ENCODE data around the gene VAV2.

The VAV2 gene

GRCh38 chr9:133991964-133992779 is at the start of gene VAV2:
TSS of gene VAV2 (minus strand) at chr9:133992324. CDS start at chr9:133992278, 46 bp downstream.
- DNase-seq, result peak; percentile 76

DNA sequence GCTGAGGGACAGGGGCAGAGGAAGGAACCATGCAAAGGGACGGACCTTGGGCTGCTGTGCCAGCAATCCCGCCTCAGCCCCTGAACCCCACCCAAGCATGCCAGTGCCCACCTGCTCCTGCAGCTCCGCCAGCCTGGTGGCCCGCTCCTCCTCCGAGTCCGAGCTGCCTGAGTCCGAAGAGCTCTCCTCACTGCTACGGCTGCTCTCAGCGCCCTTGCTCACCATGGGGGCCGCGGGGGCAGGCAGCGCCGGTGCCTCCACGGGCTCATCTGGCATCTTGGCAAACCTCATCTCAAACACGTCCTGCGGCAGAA is 49.5 kb upstream of the VAV2 start:
- DNase-seq, result no peak

DNA sequence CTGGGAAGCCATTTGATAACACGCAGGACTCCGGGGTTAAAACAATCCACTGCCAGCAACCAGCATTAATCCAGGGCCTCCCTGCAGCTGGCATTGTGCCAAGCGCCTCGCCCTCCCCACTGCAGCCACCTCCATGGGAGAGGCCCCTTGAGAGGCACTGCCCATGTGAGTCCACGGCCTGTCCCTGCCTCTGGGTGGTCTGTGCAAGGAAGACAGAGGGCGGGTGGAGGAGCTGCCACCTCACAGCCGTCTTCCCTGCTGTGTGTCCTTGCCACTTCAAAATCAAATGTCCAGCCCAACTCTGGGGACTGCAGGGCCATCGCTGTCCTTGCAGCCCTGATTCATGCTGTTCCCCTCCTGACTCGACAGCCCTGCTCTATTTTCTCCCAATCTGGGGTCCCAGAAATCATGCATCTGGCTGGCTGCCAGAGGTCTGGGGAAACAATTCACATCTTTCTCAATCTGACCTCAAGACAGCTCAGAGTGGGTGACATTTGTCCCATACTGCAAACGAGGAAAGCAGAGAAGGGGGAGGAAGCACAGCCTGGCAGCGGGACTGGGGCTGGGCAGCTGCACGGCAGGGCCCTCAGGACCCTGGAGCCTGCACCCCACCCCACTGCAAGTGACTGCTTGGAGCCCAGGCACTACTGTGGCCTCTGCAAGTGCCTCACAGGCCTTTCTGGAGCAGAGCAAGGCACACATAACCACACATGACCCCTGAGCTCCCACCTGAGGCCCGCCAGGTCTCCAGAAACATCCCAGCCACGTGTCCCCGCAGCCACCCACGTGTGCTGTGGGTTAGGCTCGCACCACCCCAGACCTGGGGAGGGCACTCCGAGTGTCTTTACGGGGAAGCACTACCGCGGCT is 48.9 kb upstream of the VAV2 start:
- no peak for DNase-seq

DNA sequence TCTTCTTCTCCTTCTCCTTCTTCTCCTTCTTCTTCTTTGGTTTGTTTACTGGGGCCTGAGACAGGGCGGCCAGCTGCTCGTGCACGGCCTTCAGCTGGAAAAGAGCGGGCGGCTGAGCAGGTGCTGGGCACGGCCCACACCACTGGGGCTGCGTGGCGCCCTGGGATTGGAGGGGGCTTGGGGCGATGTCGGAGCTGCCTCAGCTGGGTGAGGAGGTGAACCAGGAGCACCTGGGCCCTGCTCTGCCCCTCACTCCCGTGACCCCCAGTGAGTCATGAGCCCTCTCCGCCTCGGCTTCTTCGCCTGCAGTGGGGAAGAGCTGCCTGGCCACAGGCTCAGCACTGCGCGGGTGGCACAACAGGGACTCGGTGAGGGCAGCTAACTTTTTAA is 48.0 kb upstream of the VAV2 start:
- DNase-seq, result no peak

GRCh38 chr9:134039386-134040175 is 47.5 kb upstream of the VAV2 start:
- DNase-seq, result no peak

- peak; percentile 53 for DNase-seq
Observed at GRCh38 chr9:134037641-134038040, 45.5 kb upstream of the VAV2 start.

DNA sequence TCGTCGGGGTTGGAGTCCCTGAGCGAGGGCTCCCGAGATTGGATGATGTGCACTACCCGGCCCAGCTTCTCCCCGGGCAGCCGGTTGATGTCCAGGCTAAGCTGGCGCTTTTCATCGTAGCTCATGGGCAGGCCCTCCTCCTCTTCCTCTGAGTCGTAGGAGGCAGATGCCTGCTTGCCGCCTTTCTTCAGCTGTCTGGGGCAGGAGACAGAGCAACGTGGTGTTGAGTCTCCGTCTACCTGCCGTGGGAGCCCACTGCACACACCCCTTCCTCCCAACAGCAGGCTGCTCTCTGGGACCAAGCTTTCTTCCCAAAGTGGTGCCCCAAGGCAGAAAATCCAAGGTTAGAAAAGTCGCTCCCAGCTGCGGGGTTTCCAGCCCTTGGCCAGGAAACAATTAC is 44.0 kb upstream of the VAV2 start:
- no peak for DNase-seq

DNA sequence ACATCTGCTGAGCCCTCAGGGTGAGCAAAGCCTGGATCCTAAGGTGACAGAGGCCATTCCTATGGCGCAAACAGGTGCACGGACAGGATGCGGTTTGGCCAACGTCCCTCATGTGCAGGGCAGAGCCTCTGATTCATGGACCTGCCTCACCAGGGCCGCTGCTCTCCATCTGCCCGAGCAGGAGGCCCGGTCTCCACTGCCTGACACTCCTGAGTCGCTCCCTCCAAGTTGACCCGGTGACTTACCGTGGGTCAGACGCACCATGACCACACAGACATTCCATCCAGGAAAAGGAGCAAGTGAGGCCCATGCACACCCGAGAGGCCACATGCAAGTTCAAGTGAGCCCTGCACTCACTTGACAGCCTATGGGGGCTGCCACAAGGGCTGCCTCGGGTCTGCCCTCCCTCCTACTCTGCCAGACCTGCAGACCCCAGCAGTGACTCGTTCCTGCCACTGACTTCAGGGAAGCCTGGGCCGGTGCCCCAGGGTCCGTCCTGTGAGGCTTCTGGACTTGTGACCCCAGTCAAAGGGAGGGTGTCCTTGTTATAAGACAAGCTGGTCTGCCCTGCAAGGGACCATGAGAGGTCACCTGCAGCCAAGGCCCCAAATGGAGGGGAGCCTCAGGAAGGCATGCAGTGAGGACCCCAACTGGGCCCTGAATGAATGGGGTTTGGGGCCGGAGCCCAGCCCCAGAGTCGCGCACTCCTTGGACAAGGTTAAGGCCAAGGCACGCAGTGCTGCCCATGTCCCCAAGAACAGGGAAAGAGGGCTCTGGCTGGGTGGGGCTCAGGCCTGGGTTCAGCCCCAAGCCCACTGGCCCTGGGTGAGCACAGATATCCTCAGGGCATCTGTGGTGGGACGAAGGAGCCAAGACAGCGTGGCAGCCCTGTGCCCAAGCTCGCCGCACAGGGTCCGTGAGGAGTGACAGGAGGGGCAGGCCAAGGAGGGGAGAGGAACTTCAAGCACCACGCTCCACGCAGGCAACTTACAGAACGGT is 43.2 kb upstream of the VAV2 start:
- DNase-seq, result no peak

DNA sequence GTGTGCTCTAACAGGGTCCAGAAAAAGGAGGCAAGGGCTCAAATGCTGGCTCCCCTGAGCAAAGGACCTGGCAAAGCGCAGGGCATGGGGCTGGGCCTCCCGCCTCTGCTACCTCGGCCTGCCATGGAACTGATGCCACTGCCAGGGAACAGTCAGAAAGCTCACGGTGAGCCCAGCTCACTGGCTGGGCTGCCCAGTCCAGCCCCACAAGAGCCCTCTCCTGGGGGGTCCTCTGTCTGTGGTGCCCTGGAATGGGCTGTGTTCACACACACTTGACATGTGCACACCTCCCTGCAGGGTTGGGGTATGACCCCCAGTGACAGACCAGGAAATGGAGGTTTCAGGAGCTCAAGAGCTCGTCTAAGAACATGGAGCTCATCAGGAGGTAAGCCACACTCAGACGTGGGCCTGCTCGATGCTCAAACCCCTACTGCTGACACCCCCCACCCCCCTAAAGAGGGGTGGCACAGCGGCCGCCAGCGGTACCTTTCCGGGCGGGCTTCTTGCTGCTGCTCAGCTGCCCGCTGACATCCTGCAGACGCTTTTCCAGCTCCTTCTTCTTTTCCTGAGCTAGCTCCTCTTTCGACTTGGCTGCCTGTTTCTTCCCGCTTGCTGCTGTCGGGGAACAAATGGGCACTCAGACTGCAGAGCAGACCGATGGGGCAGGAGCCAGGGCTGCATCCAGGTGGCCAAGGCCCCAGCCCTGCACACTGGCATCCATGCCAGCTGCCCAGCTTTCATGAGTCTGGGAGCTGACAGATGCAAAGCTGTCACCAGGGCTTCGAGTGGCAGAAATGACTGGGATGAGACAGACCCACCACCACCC is 42.3 kb upstream of the VAV2 start:
- DNase-seq, result no peak

GRCh38 chr9:134033516-134034214 is 41.5 kb upstream of the VAV2 start:
- DNase-seq, result no peak

DNA sequence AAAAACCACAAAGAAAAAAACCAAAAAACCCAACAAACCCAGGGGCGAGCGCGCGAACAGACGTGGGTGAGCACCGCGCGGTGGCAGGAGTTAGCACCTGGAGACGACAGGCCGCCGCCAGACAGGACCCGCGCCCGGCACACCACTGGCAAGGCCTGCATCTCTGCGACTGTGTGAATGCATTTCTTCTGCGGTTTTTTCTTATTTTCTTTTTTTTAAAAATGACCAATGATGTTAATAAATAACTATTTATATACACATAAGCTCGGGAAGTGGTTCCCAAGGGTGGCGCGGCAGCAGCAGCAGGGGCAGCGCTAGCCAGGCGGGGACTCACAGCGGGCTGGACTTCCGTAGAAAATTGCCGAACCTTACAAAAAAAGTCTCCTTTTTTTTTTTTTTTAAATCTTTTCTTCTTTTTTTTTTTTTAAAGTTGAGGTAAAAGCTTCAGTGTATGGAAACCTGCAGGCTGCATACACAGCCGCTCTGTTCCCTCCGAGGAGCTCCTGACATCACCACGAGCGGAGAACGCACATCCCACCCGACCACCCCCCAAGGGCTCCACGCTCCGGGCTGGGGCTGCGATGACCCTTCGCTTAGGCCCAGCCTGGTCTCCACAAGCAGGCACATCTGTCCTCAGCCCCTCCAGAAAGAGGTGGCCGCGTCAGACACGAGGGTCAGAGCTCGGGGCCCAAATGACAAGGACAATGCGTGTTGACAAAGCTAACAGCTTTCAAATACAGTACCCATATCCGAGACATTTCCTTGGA is 40.5 kb upstream of the VAV2 start:
- DNase-seq, result no peak

GRCh38 chr9:134031783-134032182 is 39.7 kb upstream of the VAV2 start:
- DNase-seq, result no peak

GRCh38 chr9:134030821-134031470 is 38.8 kb upstream of the VAV2 start:
- no peak for DNase-seq

DNA sequence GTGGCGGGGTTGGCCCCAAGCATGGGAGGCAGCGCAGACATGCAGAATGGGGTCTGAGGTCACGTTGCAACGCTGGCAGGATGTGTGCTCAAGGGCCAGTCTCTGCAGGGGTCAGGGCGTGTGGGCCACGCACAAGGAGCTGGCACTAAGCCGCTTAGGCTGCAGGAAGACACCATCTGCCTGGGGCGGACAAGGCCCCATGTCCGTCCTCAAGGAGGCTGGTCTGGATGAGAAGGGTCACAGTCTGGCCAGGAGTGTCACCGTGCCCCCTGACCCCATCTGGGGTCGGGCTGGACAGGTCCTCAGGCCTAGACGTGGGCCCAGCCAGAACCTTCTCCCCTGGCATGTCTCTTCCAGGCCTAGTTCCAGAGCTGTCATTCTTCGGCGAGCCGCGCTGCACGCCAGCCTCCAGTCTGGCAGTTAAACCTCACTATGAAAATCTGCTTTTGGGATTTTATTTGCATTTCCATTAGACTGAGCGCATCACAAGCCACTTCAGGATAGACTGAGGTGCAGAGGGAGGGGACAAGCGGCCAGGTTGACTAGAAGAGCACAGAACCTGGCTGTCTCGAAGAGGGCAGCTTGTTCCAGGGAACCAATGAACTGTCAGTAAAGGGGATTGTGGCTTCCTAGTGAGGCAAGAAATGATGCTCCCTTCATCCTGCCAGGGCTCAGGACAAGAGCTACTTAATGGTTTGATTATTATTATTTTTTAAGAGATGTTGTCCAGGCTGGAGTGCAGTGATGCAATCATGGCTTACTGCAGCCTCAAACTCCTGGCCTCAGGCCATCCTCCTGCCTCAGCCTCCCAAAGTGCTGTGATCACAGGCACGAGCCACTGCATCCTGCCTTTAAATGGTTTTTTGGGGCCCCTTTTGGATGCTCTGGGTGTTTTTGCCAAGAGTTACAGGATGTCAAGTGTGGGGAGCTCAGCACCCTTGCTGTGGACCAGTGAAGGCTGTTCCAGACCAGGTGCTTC is 37.4 kb upstream of the VAV2 start:
- DNase-seq, result peak; percentile 5

DNA sequence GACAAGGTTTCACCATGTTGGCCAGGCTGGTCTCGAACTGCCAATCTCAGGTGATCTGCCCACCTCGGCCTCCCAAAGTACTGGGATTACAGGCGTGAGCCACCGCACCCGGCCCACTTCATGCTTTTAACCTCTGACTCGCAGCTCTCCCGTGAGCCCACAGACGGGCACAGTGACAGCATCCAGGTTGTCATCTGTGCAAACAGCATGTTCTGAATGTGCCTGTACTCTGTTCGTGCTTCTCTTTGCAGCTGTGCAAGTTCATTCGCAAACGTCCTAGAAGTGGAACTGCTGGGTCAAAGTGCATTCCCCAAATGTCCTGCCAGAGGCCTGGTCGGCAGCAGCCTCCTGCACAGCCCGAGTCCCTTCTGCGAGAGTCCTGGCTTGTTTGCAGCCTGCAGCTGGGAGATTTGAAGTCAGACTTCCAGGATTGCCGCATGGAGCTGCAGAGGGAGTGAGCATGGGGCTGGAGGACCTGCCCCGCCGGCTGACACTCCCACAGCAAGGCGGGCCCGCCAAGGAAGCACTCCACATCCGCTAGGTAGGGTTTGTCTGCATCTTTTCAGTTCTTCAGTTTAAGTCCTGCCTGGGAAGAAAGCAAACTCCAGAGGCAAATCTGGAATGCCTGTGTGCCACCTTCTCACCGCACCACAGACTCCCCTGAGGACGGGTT is 36.6 kb upstream of the VAV2 start:
- DNase-seq, result no peak

DNA sequence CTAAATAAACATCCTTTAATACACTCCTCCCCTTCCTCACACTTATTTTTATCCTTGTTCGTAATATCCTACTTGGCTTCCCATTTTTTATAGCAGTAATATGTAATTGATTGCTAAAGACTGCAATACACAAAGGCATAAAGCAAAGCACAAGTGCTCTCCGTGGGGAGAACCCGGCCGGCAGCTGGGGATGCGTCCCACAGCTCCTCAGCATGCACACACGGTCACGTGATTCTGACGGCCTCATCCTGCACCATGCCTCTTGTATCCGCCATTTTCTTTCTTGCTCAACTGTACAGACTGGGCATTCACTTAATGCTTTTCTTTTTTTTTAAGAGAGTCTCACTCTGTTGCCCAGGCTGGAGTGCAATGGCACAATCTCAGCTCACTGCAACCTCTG is 36.0 kb upstream of the VAV2 start:
- DNase-seq, result no peak

GRCh38 chr9:134027561-134027960 is 35.4 kb upstream of the VAV2 start:
- DNase-seq, result no peak

All from eye (tissue), 1 donor.